Measurements from ENCODE around the gene CLDN10. TPM values are rescaled to one million over a fixed set of nuclear protein-coding genes. Genes with fewer than 3 reads are reported as not detected.

Gene CLDN10
- total and polyA plus RNA-seq, 2 of the 8 experiments (the other 6 are each of a cell fraction or from before 2014, with no cell fraction given): 41.2 to 43.6 TPM

DNA sequence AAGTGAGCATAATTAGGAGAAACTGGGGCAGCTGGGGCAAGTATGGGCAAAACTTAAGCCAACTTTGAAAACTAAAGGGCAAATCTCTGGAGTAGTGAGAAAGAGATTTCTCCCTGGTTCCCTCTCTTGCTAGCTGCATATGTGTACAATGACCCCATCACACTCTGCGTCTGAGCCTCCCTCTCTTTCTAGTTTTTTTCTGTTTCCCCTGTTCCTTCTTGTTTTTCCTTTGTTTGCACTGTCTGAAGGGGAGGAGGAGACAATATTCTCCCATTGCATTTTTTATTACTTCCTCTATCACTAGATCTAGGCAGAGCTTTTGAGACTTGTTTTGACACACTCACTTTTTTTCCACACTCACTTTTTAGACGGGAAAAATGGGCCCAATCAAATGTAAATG lies 11.2 kb upstream of the CLDN10 start:
- H4K91ac ChIP-seq (replicated peaks; ENCODE audit: insufficient read length, low read length): no peak overlapping the region
- H2BK120ac ChIP-seq (replicated peaks; ENCODE audit: low read depth, low read length): no peak overlapping the region
- no peak overlapping the region for H2BK12ac ChIP-seq (ENCODE audit: low read depth, low read length)
- H3K79me1 ChIP-seq (ENCODE audit: low read depth, low read length): no peaks in the 10 kb centered on the region
- no peak for TF ChIP-seq SAP30 (IDR thresholded peaks at IDR 0.05; ENCODE audit: insufficient read depth, insufficient replicate concordance, low read length)
- TF ChIP-seq CREB1 (IDR thresholded peaks at IDR 0.05): no peak
- TF ChIP-seq TAF7 (optimal IDR thresholded peaks at IDR 0.05; ENCODE audit: borderline replicate concordance, low read depth, low read length): no peak
- no peak for TF ChIP-seq BCL11A (IDR thresholded peaks at IDR 0.05; ENCODE audit: low read depth in 2 of 2, low read length in 2 of 2)
- no peak for TF ChIP-seq SP2 (IDR thresholded peaks at IDR 0.05; ENCODE audit: low read length)
- TF ChIP-seq, protein P1, sequence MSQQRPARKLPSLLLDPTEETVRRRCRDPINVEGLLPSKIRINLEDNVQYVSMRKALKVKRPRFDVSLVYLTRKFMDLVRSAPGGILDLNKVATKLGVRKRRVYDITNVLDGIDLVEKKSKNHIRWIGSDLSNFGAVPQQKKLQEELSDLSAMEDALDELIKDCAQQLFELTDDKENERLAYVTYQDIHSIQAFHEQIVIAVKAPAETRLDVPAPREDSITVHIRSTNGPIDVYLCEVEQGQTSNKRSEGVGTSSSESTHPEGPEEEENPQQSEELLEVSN (IDR thresholded peaks at IDR 0.05): no peak
- TF ChIP-seq ASH2L (IDR thresholded peaks at IDR 0.05; ENCODE audit: low read length): no peak
- H3K36me3 ChIP-seq (ENCODE audit: control insufficient read depth in 2 of 4, insufficient read depth in 4 of 4, low read length in 3 of 4): no peaks in the 10 kb centered on the region
- DNase-seq (ENCODE audit: low read depth in 1 of 2, low spot score in 2 of 2): no peak
- no peak for FAIRE-seq
- no peak overlapping the region for H3K27ac ChIP-seq (ENCODE audit: low read depth, low read length)
- H3K56ac ChIP-seq (replicated peaks; ENCODE audit: insufficient read length, low read depth, low read length): no peak overlapping the region
- H4K5ac ChIP-seq (ENCODE audit: insufficient read length, low read depth, low read length): no peak overlapping the region
- CTCF ChIA-PET (ENCODE audit: partially characterized antibody): interaction anchor here (1.3 to 2.2 kb wide), 5 partner anchors 11 to 49 kb away, joined by 3 to 11 read pairs (median 4); partner anchors contain the start of gene CLDN10
- no peak overlapping the region for H3K4ac ChIP-seq (replicated peaks; ENCODE audit: insufficient read length, low read depth, low read length)
- H3K23me2 ChIP-seq (ENCODE audit: low read depth, low read length): no peaks in the 10 kb centered on the region
- H3K23ac ChIP-seq (ENCODE audit: insufficient read length): no peak overlapping the region
- 74% methylated on average over 2 of the region's 2 CpGs; no CpG with 5 or more reads in 1 of the 2 experiments for WGBS, 2 experiments (ENCODE audit: extremely low coverage in 1 of 2, insufficient coverage in 1 of 2, insufficient read length in 1 of 2, insufficient replicate concordance in 2 of 2, low coverage in 1 of 2, low lambda C conversion rate in 2 of 2, missing lambda C conversion rate in 1 of 2)
- no peaks in the 10 kb centered on the region for H3K9me3 ChIP-seq (ENCODE audit: insufficient read depth in 2 of 2, low read depth in 1 of 2, low read length in 1 of 2)
- no peak overlapping the region for H2AK5ac ChIP-seq (ENCODE audit: low read depth, low read length)
- no peak overlapping the region for H4K8ac ChIP-seq (ENCODE audit: extremely low read depth, insufficient read depth, low read length)
- peaks cover 0 to 2% (median 0%) of the 10 kb centered on the region in 4 experiments; a peak in 3 of 7 replicates for H3K4me1 ChIP-seq (replicated peaks in 1 of 4; ENCODE audit: control insufficient read depth in 3 of 4, insufficient read depth in 4 of 4, low read length in 3 of 4)
- peak overlapping the region; percentile 86; the same call in 1 of the 2 replicates for H2AFZ ChIP-seq (ENCODE audit: low read length)
- H2BK5ac ChIP-seq (ENCODE audit: low read depth, low read length): no peak overlapping the region
- H2BK20ac ChIP-seq (ENCODE audit: low read length): no peak overlapping the region
- H3K4me3 ChIP-seq (ENCODE audit: extremely low read depth in 1 of 4, insufficient read depth in 2 of 4, low read depth in 3 of 4, low read length in 4 of 4): no peak overlapping the region
- no peak overlapping the region for H3K4me2 ChIP-seq (ENCODE audit: insufficient read depth in 1 of 2, low read depth in 2 of 2, low read length in 2 of 2)
- H3K14ac ChIP-seq (ENCODE audit: insufficient read length): no peak overlapping the region
- no peak overlapping the region for H2BK15ac ChIP-seq (ENCODE audit: low read length)
- no peak overlapping the region for H3K18ac ChIP-seq (ENCODE audit: extremely low read depth, low read length)
- no peaks in the 10 kb centered on the region for H3K27me3 ChIP-seq (replicated peaks in 1 of 4; ENCODE audit: control insufficient read depth in 3 of 4, extremely low read depth in 1 of 4, insufficient read depth in 3 of 4, low read length in 3 of 4)
- H3K9ac ChIP-seq (replicated peaks in 1 of 4; ENCODE audit: extremely low read depth in 1 of 4, low read depth in 3 of 4, low read length in 3 of 4): no peak overlapping the region
- H3K79me2 ChIP-seq (ENCODE audit: control insufficient read depth in 1 of 2, insufficient read depth in 2 of 2, low read length in 2 of 2): no peaks in the 10 kb centered on the region
- POLR2A ChIA-PET (ENCODE audit: partially characterized antibody): interaction anchor here (1.1 kb wide), 1 partner anchor 24 kb away, joined by 4 read pairs; no protein-coding TSS in a partner anchor
- H4K20me1 ChIP-seq (replicated peaks in 1 of 2; ENCODE audit: control insufficient read depth in 1 of 2, insufficient read depth in 2 of 2, low read length in 2 of 2): no peaks in the 10 kb centered on the region
